GM12873 (cell line): Measurements from ENCODE around the gene FUOM.

Source experiments
- TF ChIP-seq, protein P1 (sequence below): IDR thresholded peaks from 2 replicates; pipeline ENCODE4 v1.5.1; 2012; ENCODE audit warnings: low read depth, mild to moderate bottlenecking, moderate library complexity, low read length, control low read depth; ENCODE audit not compliant: insufficient read depth; ENCODE audit errors: missing control alignments

FUOM gene

DNA sequence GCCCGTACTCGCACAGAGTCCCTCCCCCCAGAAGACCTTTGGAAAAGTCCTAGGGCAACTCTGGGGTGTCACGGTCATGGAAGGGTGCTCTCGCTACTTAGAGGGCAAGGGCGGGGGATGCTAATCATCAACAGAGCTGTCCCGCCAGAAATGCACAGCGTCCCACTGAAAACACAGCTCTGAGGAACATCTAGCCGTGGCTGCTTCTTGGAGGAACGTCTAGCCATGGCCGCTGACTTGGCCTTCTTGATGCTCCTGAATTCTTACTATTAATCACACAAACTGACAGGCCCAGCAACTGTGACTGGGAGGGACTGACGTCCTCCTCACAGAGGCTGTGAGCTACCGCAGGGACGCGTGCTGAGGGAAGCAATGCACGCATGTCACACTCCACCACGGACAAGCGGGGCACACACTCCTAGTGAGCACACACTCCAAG, 50.9 kb downstream of the FUOM start:
- TF ChIP-seq, protein P1, sequence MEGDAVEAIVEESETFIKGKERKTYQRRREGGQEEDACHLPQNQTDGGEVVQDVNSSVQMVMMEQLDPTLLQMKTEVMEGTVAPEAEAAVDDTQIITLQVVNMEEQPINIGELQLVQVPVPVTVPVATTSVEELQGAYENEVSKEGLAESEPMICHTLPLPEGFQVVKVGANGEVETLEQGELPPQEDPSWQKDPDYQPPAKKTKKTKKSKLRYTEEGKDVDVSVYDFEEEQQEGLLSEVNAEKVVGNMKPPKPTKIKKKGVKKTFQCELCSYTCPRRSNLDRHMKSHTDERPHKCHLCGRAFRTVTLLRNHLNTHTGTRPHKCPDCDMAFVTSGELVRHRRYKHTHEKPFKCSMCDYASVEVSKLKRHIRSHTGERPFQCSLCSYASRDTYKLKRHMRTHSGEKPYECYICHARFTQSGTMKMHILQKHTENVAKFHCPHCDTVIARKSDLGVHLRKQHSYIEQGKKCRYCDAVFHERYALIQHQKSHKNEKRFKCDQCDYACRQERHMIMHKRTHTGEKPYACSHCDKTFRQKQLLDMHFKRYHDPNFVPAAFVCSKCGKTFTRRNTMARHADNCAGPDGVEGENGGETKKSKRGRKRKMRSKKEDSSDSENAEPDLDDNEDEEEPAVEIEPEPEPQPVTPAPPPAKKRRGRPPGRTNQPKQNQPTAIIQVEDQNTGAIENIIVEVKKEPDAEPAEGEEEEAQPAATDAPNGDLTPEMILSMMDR, result no peak

DNA sequence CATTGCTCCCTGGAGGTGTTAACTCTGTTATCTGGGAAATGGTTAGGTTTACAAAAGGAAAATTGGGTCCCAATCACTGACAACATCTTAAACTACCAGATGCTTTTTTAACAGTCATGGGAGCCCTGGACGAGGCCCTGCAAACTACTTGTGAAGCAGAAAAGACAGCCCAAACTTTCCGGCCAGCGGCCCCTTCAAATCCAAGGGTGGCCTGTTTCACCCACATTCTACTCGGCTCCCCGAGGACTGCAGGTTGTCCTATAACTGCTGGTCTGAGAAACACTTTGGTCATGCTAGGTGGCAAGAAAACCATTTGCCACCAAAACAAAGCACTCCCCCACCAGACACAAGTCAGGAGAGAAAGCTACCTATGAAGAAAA, 51.7 kb downstream of the FUOM start:
- TF ChIP-seq, protein P1, result no peak
